Activated CD8-positive, alpha-beta T cell treated with anti-CD3 and anti-CD28 coated beads for 36 hours (primary cell): ENCODE data around the gene PROCR. TPM values are rescaled to one million over a fixed set of nuclear protein-coding genes. Genes with fewer than 3 reads are reported as not detected.
"Not testable (repeated sequence)": the region's sequence is repeated elsewhere in the genome, so short reads cannot be mapped to it uniquely, and the experiment has no call there.

Experiments used
- ATAC-seq: fragments of 200-7000 bp; cut with Tn5 transposase; one replicate; pipeline ENCODE4 v1.10.0; 2021; ENCODE audit warnings: mild to moderate bottlenecking, moderate library complexity
- CTCF ChIA-PET: fragments of 350-600 bp; sonication (Branson Sonifier 250); formaldehyde crosslinking; loops from one replicate; lab custom pipeline; 2021; ENCODE audit warnings: antibody characterized with exemption; lab: Charles Lee
- POLR2A ChIA-PET: fragments of 350-600 bp; sonication (Branson Sonifier 250); formaldehyde crosslinking; loops from one replicate; lab custom pipeline; 2021; ENCODE audit warnings: antibody characterized with exemption; lab: Charles Lee
- DNase-seq: peaks from one replicate; pipeline ENCODE4 v3.0.0-alpha.2; 2020
- H3K27ac Mint-ChIP-seq: one replicate; pipeline ENCODE4 v1.8.0; 2021; ENCODE audit warnings: mild to moderate bottlenecking, mixed read lengths
- H3K27me3 Mint-ChIP-seq: one replicate; pipeline ENCODE4 v1.8.0; 2021; ENCODE audit warnings: mixed read lengths
- H3K36me3 Mint-ChIP-seq: one replicate; pipeline ENCODE4 v1.8.0; 2021; ENCODE audit warnings: low read depth, mixed read lengths
- H3K4me1 Mint-ChIP-seq: one replicate; pipeline ENCODE4 v1.8.0; 2021; ENCODE audit warnings: low read depth, mixed read lengths
- H3K4me3 Mint-ChIP-seq: one replicate; pipeline ENCODE4 v1.8.0; 2021; ENCODE audit warnings: mild to moderate bottlenecking, moderate library complexity, mixed read lengths
- H3K9me3 Mint-ChIP-seq: one replicate; pipeline ENCODE4 v1.8.0; 2021; ENCODE audit warnings: mixed read lengths
- intact Hi-C: fragments of 100-400 bp; cut with micrococcal nuclease; formaldehyde crosslinking; loops from one replicate; pipeline ENCODE4 v1.10.0; 2022
- total RNA-seq, 2 experiments: library from RNA; stranded (reverse); gene quantifications; one replicate each; pipeline ENCODE4 v1.2.3, GENCODE V29; 2021
- TF ChIP-seq, protein P1 (sequence below): fragments of 200-600 bp; IDR thresholded peaks from one replicate; pipeline ENCODE4 v1.8.0; 2022; ENCODE audit warnings: antibody characterized with exemption, mild to moderate bottlenecking

PROCR gene
- total RNA-seq, 2 experiments from 2014 or later = 2.3 to 3.0 TPM

- intact Hi-C loops = loop anchor here (10.0 kb wide), 1 partner anchor 365 kb away; no protein-coding TSS in a partner anchor
- Mint-ChIP-seq H3K36me3 (peaks cover 12% of the 10 kb centered on the region), H3K27ac (no peak overlapping the region), H3K27me3 (no peaks in the 10 kb centered on the region), H3K4me1 (peaks cover 2% of the 10 kb centered on the region), H3K9me3 (peaks cover 14% of the 10 kb centered on the region), H3K4me3 (no peak overlapping the region)
- TF ChIP-seq, protein P1, sequence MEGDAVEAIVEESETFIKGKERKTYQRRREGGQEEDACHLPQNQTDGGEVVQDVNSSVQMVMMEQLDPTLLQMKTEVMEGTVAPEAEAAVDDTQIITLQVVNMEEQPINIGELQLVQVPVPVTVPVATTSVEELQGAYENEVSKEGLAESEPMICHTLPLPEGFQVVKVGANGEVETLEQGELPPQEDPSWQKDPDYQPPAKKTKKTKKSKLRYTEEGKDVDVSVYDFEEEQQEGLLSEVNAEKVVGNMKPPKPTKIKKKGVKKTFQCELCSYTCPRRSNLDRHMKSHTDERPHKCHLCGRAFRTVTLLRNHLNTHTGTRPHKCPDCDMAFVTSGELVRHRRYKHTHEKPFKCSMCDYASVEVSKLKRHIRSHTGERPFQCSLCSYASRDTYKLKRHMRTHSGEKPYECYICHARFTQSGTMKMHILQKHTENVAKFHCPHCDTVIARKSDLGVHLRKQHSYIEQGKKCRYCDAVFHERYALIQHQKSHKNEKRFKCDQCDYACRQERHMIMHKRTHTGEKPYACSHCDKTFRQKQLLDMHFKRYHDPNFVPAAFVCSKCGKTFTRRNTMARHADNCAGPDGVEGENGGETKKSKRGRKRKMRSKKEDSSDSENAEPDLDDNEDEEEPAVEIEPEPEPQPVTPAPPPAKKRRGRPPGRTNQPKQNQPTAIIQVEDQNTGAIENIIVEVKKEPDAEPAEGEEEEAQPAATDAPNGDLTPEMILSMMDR = no peak
- CTCF ChIA-PET = no interaction called here
- ATAC-seq (no peak), DNase-seq (no peak)
- POLR2A ChIA-PET = no interaction called here
Observed at GRCh38 chr20:35199740-35200139, 27.9 kb downstream of the PROCR start.

GRCh38 chr20:35200267-35200666, 28.4 kb downstream of the PROCR start:
- H3K36me3 Mint-ChIP-seq = peaks cover 11% of the 10 kb centered on the region
- ChIA-PET POLR2A (no interaction called here), CTCF (no interaction called here)
- H3K4me3 Mint-ChIP-seq = no peak overlapping the region
- H3K4me1 Mint-ChIP-seq = peaks cover 2% of the 10 kb centered on the region
- no peak overlapping the region for H3K27ac Mint-ChIP-seq
- H3K9me3 Mint-ChIP-seq = peaks cover 14% of the 10 kb centered on the region
- no peak for ATAC-seq
- no peaks in the 10 kb centered on the region for H3K27me3 Mint-ChIP-seq
- TF ChIP-seq, protein P1 = no peak
- no peak for DNase-seq
- intact Hi-C loops = loop anchor here (10.0 kb wide), 1 partner anchor 365 kb away; no protein-coding TSS in a partner anchor

DNA sequence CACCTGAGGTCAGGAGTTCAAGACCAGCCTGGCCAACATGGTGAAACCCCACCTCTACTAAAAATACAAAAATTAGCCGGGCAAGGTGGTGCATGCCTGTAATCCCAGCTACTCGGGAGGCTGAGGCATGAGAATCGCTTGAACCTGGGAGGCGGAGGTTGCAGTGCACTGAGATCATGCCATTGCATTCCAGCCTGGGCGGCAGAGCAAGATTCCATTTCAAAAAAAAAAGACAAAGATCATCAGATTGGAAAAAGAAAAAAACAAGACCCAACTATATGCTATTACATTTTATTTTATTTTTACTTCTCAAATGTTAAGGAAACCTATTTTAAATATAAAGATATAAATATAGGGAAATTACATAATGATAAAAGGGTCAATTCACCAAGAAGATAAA, 29.6 kb downstream of the PROCR start:
- peaks cover 11% of the 10 kb centered on the region for H3K9me3 Mint-ChIP-seq
- CTCF ChIA-PET, DNase-seq, ATAC-seq, POLR2A ChIA-PET, H3K27me3 Mint-ChIP-seq, H3K4me1 Mint-ChIP-seq, H3K36me3 Mint-ChIP-seq, H3K4me3 Mint-ChIP-seq, H3K27ac Mint-ChIP-seq: not testable (repeated sequence)
- intact Hi-C loops = loop anchor here (10.0 kb wide), 1 partner anchor 367 kb away; no protein-coding TSS in a partner anchor

DNA sequence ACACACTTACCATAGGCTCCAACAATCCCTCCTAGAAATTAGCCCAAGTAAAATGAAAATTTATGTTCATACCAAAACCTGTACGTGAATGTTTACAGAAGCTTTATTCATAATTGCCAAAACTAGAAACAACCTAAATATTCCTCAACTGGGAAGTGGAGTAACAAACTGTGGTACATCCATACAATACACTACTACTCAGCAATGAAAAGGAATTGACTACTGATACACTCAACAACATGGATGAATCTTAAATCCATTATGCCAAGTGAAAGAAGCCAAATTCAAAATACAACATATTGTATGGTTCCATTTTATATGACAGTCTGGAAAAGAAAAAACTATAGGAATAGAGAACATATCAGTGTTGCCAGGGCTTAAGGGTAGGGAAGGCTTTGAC, 34.9 kb downstream of the PROCR start:
- CTCF ChIA-PET = interaction anchor here (0.8 to 5.0 kb wide), 3 partner anchors 57 to 111 kb away, joined by 4 to 48 read pairs (median 4); no protein-coding TSS in a partner anchor
- Mint-ChIP-seq H3K27ac (no peak overlapping the region), H3K4me3 (no peak overlapping the region), H3K36me3 (no peaks in the 10 kb centered on the region), H3K4me1 (no peaks in the 10 kb centered on the region), H3K9me3 (no peaks in the 10 kb centered on the region), H3K27me3 (no peaks in the 10 kb centered on the region)
- POLR2A ChIA-PET = no interaction called here
- intact Hi-C loops = loop anchor here (10.0 kb wide), 1 partner anchor 372 kb away; no protein-coding TSS in a partner anchor
- ATAC-seq (no peak), DNase-seq (no peak)
- TF ChIP-seq, protein P1 = no peak

DNA sequence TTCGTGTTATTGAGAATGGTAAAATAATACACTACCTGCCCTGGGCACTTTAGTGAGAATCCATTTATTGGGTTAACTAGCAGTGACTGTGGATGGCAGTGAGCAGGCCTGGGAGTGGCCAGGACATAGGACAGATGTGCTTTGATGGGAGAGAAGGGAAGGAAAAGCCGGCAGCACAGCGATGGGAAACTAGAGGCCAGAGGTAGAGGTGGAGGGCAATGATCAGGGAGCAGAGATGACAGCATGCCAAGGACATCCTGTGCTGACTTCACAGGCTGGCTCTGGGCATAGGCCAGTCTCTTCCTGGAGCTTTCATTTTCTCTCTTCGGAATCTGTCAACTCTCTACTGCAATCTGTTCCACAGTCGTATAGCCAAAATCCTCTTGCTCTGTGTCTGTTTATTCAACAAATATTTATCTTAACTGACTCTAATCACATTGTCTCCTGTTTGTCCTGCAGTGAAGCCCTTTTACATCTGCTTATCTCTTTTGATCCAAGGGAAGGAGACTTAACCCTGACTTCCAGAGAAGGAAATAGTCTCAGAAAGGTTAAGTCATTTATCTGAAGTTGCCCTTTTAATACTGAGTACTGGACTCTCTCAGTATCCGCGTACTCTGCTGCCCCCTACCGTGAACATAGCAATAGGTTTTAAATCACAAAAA, 36.2 kb downstream of the PROCR start:
- CTCF ChIA-PET = interaction anchor here (0.6 to 5.0 kb wide), 18 partner anchors 9 to 372 kb away, joined by 3 to 48 read pairs (median 4); partner anchors contain the start of gene EDEM2
- H3K9me3 Mint-ChIP-seq = no peaks in the 10 kb centered on the region
- POLR2A ChIA-PET = interaction anchor here (1.0 kb wide), 1 partner anchor 113 kb away, joined by 3 read pairs; no protein-coding TSS in a partner anchor
- intact Hi-C loops = loop anchor here (1.0 to 10.0 kb wide), 3 partner anchors 63 to 373 kb away; no protein-coding TSS in a partner anchor
- no peaks in the 10 kb centered on the region for H3K27me3 Mint-ChIP-seq
- no peak overlapping the region for H3K27ac Mint-ChIP-seq
- ATAC-seq = peak; percentile 91
- no peak overlapping the region for H3K4me3 Mint-ChIP-seq
- TF ChIP-seq, protein P1 = peak; percentile 81
- H3K4me1 Mint-ChIP-seq = no peaks in the 10 kb centered on the region
- peak; percentile 89 for DNase-seq
- H3K36me3 Mint-ChIP-seq = no peaks in the 10 kb centered on the region
